Measurements from ENCODE around the gene FGF12.
A peak's percentile ranks its signal among the peaks of the same experiment; 100 is the strongest.
"Not testable (repeated sequence)": the region's sequence is repeated elsewhere in the genome, so short reads cannot be mapped to it uniquely, and the experiment has no call there.

FGF12 gene

DNA sequence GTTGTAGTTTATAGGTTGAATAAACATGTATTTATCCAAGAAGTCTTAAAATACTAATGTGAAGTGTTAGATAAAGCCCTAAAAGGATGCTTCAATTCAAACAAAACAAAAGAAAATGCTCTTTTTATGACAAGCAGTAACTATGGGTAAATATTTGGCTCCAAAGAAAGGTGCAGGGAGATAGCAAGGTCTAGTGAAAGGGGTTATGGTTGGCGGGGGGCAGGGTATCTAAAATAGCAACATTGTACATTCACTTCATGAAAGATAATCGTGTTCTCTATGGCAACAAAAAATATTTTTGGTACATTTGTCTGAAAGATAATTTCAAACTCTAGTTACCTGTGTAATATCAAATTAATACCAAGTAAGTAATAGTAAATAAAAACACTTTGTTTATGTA lies 149.5 kb downstream of the FGF12 start:
- no peak for DNase-seq (ENCODE audit: low read depth)

DNA sequence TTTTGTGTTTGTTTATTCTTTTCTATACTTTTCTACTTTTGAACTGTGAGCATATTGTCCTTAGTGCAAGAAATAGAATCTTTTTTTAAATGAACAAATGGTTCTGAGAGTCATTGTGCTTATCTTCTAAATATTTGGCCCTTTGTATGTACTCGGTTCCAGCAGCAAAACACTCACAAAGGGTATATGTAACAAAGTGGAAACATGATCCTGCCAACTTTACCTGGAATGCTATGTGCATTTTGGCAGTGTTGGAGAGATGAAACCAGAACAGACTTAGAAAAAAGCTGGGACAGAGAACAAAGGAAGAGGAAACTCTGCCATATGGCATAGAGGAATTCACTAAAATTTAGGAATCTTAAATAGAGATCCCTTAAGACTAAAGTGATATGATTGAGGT lies 150.1 kb downstream of the FGF12 start:
- DNase-seq (ENCODE audit: low read depth): no peak

DNA sequence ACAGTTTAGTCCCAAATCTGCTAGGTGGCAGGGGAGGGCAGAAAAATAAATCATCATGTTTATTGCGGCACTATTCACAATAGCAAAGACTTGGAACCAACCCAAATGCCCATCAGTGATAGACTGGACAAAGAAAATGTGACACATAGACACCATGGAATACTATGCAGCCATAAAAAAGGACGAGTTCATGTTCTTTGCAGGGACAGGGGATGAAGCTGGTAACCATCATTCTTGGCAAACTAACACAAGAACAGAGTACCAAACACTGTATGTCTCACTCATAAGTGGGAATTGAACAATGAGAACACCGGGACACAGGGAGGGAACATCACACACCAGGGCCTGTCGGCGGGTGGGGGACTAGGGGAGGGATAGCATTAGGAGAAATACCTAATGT lies 150.6 kb downstream of the FGF12 start:
- DNase-seq (ENCODE audit: low read depth): not testable (repeated sequence)

DNA sequence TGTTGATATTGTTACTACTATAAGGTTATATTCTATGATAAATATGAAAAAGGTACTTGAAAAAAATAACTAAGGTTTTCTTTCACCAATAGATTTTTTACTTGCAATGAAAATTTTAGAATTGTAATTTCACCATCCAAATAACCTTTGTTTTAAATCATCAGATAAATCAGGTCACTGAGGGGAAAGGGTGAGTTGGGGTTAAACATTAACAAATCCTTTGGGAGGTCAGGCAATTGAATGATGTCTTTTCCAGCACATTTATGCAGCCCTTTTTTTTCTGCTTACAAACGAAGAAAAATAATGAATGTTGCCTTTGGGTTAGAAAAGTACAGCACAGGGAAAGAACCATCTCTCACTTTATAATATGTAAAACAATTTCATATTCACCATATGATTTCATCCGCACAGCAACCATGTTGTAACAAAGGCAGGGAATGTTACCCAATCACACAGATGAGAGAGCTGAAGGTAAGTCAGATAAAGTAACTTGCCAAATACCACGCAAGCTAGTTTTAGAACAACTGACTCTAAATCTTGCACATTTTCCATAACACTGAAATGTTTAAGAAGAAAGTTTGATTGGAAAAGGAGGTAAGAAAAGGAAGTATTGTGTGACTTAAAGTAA lies 151.3 kb downstream of the FGF12 start:
- DNase-seq (ENCODE audit: low read depth): no peak

DNA sequence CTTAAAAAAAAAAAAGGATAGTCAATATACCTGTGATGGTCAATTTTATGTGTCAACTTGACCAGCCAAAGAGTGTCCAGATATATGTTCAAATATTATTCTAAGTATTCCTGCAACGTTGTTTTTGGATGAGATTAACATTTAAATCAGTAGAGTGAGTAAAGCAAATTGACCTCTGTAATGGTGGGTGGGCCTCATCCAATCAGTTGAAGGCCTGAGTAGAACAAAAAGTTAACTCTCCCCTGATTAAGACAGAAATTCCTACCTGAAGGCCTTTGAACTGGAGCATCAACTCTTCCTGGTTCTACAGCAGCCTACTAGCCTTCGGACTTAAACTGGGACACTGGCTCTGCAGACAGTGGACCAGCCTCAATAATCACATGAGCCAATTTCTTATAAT lies 154.1 kb downstream of the FGF12 start:
- no peak for DNase-seq (ENCODE audit: low read depth)

DNA sequence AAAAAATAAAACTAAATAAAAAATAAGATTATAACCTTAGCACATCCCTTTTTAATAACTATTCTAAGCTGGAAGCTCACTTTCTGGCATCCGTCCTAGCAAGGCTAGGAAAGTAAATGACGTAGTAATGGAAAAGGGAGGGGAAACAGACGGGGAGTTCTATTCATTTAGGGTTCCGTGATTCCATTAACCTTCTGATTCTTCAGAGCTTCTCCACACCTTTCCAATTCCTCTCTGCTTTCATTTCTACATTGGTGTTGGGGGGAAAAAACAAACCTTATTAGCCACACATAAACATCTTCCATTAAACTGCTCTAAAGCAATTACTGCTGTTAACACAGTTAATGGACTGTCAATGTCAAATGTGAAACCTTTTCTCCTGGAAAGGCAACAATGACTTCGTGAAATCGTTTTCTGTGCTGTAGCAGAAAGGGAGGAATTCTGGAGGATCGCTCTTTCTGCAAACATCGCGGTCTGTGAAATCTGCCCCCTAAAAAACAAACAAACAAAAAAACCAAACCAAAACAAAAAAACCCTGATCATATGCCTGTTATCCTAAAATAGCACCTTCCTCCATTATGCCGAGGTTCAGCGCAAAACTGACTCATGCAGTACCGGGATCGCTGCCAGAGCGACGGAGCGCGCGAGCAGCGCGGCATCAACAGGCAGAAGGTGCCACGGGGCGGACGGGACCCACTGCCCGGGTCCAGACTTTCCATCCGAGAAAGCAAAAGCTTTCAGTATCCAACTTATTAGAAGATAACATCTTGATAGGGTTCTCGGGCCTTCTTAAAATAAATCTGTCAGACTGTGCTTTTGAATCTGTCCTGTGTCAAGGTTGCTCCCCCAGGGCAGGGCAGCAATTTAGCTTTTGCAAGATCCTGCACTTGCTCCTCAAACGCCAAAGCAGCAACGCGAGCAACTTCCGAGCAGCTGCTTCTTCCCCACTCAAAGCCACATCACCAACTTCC lies 156.2 kb downstream of the FGF12 start:
- peak; percentile 8 for DNase-seq (ENCODE audit: low read depth)

DNA sequence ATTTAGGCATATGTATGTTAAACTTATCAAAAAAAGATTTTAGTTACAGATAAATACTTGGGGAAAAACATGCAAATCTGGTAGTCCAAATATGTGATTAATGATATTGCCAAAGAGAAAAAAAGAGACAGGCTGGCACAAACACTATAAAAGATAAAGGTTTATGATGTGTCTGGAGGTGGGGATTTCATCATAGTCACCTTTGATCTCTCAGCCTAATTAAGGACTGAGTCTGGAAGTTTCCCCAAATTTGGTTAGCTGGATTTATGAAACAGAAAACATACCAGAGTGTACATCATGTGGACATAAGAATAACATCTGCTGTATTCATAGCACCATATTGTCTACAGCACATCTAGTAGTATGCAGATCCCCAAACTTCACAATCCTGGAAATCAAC lies 157.0 kb downstream of the FGF12 start:
- no peak for DNase-seq (ENCODE audit: low read depth)

DNA sequence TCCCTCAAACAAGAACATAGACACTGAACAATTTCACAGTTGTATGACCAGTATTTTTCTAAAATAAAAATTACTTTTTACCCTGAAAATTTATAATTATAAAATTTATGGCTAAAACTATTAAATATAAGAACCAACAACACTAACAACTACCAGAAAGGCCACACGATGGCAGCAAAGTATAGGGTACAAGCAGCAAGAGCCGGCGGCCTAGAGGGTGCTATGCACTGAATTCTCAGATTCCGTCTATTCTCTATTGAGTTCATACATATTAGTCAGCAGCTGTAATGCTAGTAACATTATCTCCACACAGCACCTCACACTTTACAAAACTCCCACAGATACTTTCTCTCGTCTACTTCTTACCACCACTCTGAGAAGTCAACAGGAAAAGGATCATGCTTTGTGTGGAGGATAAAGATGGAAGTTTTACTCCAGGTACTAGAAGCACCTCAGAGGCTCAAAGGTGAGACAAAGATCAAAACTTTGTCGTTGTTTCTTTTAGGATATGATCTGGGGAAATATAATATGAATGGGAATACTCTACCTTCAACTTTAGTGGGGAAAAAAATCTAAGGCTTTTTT lies 160.5 kb downstream of the FGF12 start:
- peak; percentile 82 for DNase-seq (ENCODE audit: low read depth)

DNA sequence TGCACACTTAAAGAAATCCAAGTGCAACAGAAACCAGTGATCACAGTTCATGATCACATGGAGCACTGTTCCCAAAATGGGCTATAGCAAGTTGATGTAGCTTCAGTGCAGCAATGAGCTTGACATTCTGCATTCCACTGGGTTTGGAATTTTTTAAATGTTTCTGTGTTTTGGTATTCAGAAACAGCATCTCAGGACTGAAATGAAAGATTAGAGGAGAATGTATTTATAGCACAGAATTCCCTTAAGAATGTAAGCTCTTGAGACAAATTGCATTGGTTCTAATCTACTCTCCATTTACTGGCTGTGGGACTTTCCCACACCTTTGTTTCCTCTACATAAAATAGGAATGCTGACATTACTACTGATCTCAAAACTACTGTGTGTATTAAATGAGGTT lies 162.7 kb downstream of the FGF12 start:
- no peak for DNase-seq (ENCODE audit: low read depth)

DNA sequence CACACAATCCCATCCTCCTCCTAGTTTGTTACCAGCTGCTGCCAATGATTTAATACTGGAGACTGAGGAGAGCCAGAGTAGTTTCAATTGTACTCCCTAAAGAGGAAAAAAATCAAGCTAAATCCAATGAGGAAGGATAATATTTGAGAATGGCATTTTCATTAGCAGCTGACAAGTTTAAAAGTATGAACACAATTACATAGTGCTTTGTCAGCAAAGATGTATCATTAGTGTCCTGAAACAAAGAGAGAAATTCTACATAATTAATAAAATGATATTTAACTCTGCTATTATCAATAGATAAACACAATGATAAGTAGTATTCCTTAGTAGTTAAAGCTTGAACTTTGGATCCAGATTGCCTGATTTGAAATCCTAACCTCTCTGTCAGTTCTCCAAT lies 163.9 kb downstream of the FGF12 start:
- DNase-seq (ENCODE audit: low read depth): no peak

DNA sequence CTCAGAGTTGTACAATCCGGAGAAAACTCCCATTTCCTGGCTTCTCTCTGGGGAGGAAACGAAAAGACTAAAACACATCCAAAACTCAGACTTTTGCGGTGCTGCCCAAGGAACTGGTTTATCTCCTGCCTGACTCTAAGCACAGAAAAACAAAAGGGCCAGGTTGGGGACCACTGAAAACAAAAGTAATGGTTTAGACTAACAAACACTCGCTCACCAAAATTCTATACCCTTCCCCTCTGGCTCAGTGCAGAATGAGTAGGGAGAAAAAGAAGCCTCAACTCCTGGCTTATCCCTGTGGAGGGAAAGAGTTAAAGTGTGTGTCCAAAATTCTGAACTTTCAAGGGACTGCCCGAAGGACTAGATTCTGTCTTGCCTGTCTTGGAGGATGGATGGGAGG lies 173.6 kb downstream of the FGF12 start:
- no peak for DNase-seq (ENCODE audit: low read depth)

DNA sequence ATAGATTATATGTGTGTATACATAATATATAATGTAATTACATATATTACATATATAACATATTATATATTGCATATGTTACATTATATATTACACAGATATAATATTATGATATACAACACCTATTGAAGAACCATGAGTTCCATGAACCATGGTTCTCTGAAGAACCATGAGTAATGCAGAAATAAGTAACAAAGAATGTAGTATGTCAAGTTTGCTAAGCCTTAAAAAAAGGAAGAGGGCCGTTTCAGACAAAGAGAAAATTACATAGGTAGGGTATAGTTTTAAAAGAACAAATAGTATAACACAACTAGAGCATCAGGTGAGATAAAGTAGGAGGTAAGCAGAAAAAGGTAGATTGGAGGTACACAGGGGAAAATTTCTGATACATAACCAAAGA lies 177.0 kb downstream of the FGF12 start:
- no peak for DNase-seq (ENCODE audit: low read depth)

DNA sequence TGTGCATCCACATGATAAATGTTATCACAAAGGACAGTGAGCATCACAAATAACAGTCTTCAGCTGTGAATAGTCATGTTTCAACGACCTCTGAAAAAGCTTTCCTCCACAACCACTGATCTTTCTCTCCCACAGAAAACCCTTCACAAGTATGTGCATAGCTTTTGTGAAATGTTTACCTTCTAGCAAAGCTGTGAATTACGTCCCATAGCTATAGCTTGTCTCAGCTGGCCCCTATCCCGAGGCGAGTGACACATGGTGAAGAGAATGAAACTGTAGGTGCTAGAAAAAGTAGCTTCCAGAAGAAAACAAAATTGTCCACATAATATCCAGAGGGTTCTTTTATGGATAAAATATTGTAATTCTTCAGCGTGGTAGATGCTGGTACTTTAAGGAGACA lies 182.0 kb downstream of the FGF12 start:
- no peak for DNase-seq (ENCODE audit: low read depth)

DNA sequence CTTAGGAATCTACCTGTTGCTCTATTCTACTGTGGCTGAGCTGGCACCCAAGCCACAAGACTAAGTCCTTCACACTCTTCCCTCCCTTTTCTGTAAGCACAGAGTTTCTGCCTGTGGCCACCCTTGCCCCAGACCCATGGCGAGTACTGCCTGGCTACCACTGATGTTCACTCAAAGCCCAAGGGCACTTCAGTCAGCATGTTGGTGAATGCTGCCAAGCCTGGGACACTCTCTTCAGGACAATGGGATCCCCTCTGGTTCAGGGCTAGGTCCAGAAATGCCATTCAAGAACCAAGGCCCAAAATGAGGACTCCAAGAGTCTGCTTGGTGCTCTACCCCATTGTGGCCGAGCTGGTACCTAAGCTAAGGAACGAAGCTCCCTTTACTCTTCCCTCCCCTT lies 184.2 kb downstream of the FGF12 start:
- no peak for DNase-seq (ENCODE audit: low read depth)

DNA sequence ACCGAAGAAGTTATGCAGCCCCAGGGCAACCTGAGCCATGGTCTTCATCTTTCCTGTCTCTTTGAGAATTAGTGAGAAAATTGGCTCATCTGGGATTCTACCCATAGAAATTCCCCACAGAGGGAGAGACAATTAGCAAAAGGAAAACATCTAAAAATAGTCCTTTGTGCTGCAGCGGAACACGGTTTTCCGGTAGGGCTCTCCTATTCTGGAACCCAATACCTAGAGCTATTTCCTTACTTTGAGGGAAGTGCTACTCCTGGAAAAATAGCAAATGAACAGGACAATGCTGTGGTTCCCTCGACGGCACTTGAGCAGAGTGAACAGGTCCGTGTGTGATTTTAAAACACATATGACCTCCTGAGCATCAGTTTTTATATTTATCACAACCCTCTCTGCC lies 210.5 kb downstream of the FGF12 start:
- DNase-seq (ENCODE audit: low read depth): no peak

DNA sequence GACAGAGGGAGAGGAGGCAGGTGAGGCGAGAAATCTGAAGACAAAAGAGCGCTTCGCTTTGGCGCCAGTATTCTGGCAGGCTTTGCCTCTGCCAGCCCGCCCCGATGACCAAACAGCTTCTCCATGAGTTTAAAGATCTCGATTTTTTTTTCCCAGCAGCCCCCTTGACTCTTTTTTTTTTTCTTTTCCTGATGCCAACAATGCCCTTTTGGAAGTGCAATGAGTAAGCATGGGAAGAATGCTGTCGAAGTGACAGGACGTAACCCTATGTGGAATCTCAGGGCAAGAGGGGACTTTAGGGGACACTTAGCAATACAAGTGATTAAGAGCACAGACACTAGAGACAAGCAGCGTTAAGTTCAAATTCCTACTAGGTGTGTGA lies 211.7 kb downstream of the FGF12 start:
- DNase-seq (ENCODE audit: low read depth): no peak

DNA sequence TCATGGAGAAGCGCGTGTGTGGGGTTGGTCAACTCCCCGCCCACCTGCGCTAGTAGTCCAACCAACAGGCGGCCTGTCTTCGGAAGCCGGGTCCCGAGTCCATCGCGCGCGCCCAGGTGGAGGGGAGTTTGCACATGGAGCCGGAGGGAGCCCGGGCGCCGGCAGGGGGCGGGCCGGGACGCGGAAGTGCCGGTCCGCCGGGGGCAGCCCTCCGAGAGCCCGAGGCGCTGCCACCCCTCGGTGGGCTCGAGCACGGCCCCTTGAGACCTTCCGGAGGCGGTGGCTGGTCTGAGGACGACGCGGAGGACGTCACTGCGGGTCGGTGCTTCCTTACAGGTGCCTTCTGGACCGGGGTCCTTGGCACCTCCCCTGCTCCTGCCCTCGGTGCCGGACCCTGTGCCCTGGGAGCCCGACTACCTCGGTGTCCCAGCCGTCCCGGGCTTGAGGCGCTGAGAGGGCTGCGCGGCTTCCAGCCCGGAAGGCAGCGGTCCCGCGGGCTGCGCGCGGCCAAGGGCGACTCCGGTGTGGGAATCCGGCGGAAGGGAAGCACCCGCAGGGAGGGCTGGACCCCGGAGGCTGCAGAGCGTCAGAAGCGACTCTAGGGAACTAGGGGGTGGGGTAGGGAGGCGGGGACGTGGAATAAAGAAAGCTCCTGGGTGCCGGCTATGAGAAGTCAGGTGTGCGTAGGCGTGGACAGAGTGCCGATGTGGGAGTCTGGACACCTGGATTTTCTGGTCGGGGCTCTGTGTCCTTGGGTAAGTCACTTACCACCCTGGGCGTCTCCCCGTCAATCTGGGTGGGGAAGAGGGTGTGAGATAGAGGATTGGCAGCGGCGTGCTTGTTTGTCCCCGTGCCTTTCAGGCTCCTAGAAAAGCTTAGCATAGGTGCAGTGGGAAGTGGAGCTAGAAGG lies 212.3 kb downstream of the FGF12 start:
- no peak for DNase-seq (ENCODE audit: low read depth)

DNA sequence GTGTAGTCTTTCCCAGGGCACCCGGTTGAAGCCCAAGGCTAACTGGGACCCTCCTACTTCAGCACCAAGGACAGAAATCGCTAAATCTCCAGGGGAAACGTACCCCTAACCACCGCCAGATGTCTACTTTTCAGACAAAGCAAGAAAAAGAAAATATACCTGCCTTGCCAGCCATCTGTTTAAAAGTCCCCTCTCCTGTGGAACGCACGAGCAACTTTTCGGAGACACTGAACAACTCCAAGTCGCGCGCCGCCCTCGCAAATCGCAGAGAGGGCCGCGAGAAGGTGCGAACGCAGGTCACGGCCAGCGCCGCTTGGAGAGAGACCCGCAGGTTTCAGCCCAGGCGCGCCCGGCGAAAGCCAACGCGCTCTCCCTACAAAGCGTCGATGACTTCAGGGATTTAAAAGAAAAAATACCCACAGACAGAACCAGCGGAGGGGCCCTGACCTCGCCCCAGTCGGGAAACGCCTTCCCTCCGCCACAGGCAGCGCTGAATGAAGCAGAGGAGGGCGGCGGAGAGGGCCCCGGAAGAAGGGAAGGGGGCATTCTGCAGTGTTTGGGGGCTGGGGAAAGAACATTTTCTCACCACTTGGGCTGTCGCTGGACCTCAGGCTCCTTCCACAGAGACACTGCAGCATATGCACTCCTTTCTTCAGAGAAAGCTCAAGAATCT lies 213.1 kb downstream of the FGF12 start:
- no peak for DNase-seq (ENCODE audit: low read depth)

DNA sequence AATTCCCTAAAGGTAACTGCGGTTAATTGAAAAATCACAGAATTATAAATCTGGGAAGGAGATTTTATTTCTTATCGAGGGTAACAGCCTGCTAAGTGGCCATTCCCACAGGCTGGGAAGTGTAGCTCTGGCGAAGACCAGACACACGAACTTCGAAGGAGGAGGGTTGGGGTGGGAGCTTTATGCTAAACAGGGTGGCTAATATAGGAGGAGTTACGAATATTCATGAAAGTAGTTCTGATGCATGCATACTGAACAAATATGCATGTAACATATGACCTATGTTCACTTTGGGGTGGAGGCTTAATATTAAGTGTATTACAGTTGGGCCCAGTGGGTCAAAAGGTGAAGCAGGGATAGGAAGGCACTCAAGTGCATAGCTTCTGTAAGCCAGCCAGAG lies 221.6 kb downstream of the FGF12 start:
- no peak for DNase-seq (ENCODE audit: low read depth)

DNA sequence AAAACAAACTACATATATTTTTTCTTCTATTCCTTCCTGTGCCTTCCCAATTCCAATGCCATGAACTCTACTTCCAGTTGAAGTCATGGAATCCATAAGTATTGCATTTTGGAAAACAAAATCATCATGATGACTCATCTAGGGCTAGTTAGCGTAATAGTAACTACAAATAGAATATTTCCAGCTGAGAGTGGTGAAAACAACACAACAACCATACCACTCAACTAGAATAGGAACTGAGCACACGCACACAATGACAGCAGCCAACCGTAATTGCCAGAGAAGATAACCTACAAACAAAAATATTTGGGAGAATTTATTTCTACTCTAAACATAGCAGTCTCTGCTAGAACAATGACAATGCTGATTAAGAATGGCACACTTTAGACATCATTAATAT lies 225.9 kb downstream of the FGF12 start:
- no peak for DNase-seq (ENCODE audit: low read depth)

DNA sequence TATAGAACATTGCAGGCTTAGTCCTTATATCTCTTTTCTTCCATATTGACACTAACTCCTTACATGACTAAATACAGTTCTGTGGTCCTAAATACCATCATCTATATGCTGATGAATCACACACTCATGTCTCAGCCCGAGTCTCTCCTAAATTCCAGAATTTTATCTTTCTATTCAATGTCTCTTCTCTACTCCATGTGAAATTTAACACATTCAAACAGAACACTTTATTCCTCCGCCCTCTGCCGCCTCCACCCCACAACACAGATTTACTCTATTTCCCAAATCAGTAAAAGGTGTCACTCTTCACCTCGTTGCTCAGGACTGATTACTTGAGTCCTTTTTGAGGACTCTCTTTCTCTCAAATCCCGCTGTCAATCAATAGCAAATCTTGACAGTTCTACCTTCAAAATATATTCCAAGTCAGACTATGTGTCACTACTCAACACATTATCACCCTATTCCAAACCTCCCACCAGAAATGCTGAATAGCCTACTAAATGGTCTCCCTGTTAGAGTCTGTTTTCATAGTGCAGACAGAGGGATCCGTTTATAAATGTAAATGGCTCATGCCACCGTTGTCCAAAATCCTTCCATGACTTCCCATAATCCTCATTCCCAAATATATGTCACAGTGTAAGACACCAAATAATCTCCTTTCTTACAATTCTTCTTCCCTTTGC lies 230.3 kb downstream of the FGF12 start:
- no peak for DNase-seq (ENCODE audit: low read depth)

Measured in fibroblast of the conjunctiva (primary cell).